SK-N-SH treated with all-trans-retinoic acid at 6 μM for 48 hours (cell line): ENCODE results near the gene DYNC1H1.

Experiments used
- ATAC-seq: fragments of 200-7000 bp; cut with Tn5 transposase; 3 replicates; pipeline ENCODE4 v1.9.1; 2020; ENCODE audit warnings: mild to moderate bottlenecking, moderate library complexity
- ARNTL ChIP-seq: fragments of 450-650 bp; formaldehyde crosslinking; IDR thresholded peaks from 2 replicates; pipeline ENCODE4 v1.5.0; 2020; ENCODE audit warnings: low read depth, mild to moderate bottlenecking, moderate library complexity, borderline replicate concordance
- BACH2 ChIP-seq: fragments of 250-450 bp; sonication (Bioruptor Pico); IDR thresholded peaks from 2 replicates; pipeline ENCODE4 v1.9.0; 2021; ENCODE audit warnings: mild to moderate bottlenecking, borderline replicate concordance
- CREB5 ChIP-seq: fragments of 250-450 bp; sonication (Bioruptor Pico); IDR thresholded peaks from 2 replicates; pipeline ENCODE4 v1.5.1; 2020; ENCODE audit warnings: low read depth, mild to moderate bottlenecking, moderate library complexity
- CSDC2 ChIP-seq: fragments of 250-450 bp; sonication (Bioruptor Pico); IDR thresholded peaks from 2 replicates; pipeline ENCODE4 v1.5.0; 2020; ENCODE audit warnings: mild to moderate bottlenecking, moderate library complexity
- ESRRG ChIP-seq: fragments of 250-450 bp; sonication (Bioruptor Pico); IDR thresholded peaks from 2 replicates; pipeline ENCODE4 v1.6.1; 2021; ENCODE audit warnings: mild to moderate bottlenecking
- GLIS3 ChIP-seq: fragments of 250-450 bp; sonication (Bioruptor Pico); IDR thresholded peaks from 2 replicates; pipeline ENCODE4 v1.5.0; 2020; ENCODE audit warnings: mild to moderate bottlenecking, moderate library complexity
- ISL1 ChIP-seq: fragments of 250-450 bp; sonication (Bioruptor Pico); IDR thresholded peaks from 2 replicates; pipeline ENCODE4 v2.1.2; 2022; ENCODE audit warnings: mild to moderate bottlenecking, moderate library complexity
- OSR1 ChIP-seq: fragments of 250-450 bp; sonication (Bioruptor Pico); IDR thresholded peaks from 2 replicates; pipeline ENCODE4 v1.8.0; 2022; ENCODE audit warnings: moderate library complexity, mild to moderate bottlenecking, inconsistent platforms
- PATZ1 ChIP-seq: fragments of 250-450 bp; sonication (Bioruptor Pico); IDR thresholded peaks from 2 replicates; pipeline ENCODE4 v1.8.0; 2020; ENCODE audit warnings: mild to moderate bottlenecking, moderate library complexity, borderline replicate concordance
- PPARA ChIP-seq: fragments of 250-450 bp; sonication (Bioruptor Pico); IDR thresholded peaks from 2 replicates; pipeline ENCODE4 v1.5.0; 2020; ENCODE audit warnings: mild to moderate bottlenecking, borderline replicate concordance
- SNAI2 ChIP-seq: fragments of 250-450 bp; sonication (Bioruptor Pico); IDR thresholded peaks from 2 replicates; pipeline ENCODE4 v1.5.0; 2020; ENCODE audit warnings: mild to moderate bottlenecking, moderate library complexity
- TCF4 ChIP-seq: fragments of 250-450 bp; sonication (Bioruptor Pico); IDR thresholded peaks from 2 replicates; pipeline ENCODE4 v1.8.0; 2021; ENCODE audit warnings: mild to moderate bottlenecking, moderate library complexity, borderline replicate concordance
- TOX ChIP-seq: fragments of 250-450 bp; sonication (Bioruptor Pico); IDR thresholded peaks from 2 replicates; pipeline ENCODE4 v1.8.0; 2021; ENCODE audit warnings: mild to moderate bottlenecking, moderate library complexity, borderline replicate concordance
- TSHZ2 ChIP-seq: fragments of 250-450 bp; sonication (Bioruptor Pico); IDR thresholded peaks from 2 replicates; pipeline ENCODE4 v1.5.0; 2020; ENCODE audit warnings: mild to moderate bottlenecking, moderate library complexity
- ZFP3 ChIP-seq: fragments of 250-450 bp; sonication (Bioruptor Pico); IDR thresholded peaks from 2 replicates; pipeline ENCODE4 v1.5.0; 2020; ENCODE audit warnings: mild to moderate bottlenecking, moderate library complexity
- TF ChIP-seq, protein P1 (sequence below): fragments of 250-450 bp; sonication (Bioruptor Pico); IDR thresholded peaks from 2 replicates; pipeline ENCODE4 v1.5.1; 2021; ENCODE audit warnings: mild to moderate bottlenecking, moderate library complexity

The DYNC1H1 gene

GRCh38 chr14:101947577-101947903, 16.8 kb upstream of the DYNC1H1 start:
- TF ChIP-seq TCF4 (CRISPR knock-in tag) = no peak
- TF ChIP-seq PPARA (CRISPR knock-in tag) = no peak
- TF ChIP-seq, protein P1, sequence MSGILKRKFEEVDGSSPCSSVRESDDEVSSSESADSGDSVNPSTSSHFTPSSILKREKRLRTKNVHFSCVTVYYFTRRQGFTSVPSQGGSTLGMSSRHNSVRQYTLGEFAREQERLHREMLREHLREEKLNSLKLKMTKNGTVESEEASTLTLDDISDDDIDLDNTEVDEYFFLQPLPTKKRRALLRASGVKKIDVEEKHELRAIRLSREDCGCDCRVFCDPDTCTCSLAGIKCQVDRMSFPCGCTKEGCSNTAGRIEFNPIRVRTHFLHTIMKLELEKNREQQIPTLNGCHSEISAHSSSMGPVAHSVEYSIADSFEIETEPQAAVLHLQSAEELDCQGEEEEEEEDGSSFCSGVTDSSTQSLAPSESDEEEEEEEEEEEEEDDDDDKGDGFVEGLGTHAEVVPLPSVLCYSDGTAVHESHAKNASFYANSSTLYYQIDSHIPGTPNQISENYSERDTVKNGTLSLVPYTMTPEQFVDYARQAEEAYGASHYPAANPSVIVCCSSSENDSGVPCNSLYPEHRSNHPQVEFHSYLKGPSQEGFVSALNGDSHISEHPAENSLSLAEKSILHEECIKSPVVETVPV = 0 out of 2 replicates have a peak, but pooled peaks have one; percentile 12
- ATAC-seq = peak; percentile 7; the same call in 2 of the 3 replicates

GRCh38 chr14:101947904-101948665, 16.3 kb upstream of the DYNC1H1 start:
- ATAC-seq = peak; percentile 98
- TF ChIP-seq ZFP3 (peak; percentile 46; the same call in 1 of the 2 replicates), SNAI2 (peak; percentile 79; the same call in 1 of the 2 replicates), BACH2 (CRISPR knock-in tag) (no peak), ARNTL (no peak), TOX (CRISPR knock-in tag) (peak; percentile 53; the same call in 1 of the 2 replicates), OSR1 (CRISPR knock-in tag) (no peak), CSDC2 (CRISPR knock-in tag) (no peak; the same call in 1 of the 2 replicates)
- TF ChIP-seq, protein P1 = no peak

DNA sequence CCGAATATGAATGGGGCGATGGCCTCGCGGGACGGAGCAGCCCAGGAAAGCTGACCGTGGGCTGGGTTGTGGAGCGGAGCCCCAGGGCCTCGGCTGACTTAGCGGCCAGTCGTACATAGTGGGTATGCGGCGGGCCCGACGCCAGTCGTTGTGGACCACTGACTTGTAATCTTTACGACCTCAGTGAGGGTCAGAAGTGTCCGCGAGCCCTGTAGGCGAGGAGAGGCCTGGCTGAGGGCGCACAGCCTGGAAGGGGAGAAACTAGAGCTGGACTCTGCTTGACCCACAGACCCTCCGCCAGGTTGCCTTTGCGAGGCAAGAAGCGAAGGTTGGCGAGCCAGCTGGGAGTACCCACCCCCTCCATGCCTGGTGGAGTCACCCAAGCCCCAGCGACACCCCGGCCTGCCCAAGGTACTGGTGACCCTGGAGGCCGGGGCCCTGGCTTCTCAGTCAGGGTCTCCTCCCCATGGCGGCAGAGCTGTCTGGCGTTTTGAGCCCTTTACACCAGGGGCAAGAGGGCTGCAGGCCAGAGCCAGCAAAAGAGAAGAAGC, 15.6 kb upstream of the DYNC1H1 start:
- TF ChIP-seq TOX (CRISPR knock-in tag) = no peak
- no peak for TF ChIP-seq ARNTL
- TF ChIP-seq TCF4 (CRISPR knock-in tag) = no peak
- TF ChIP-seq OSR1 (CRISPR knock-in tag) = no peak
- no peak for TF ChIP-seq ISL1 (CRISPR knock-in tag)
- TF ChIP-seq ZFP3 = no peak
- no peak for TF ChIP-seq TSHZ2 (CRISPR knock-in tag)
- TF ChIP-seq BACH2 (CRISPR knock-in tag) = no peak
- TF ChIP-seq, protein P1 = no peak
- TF ChIP-seq CREB5 (CRISPR knock-in tag) = no peak
- TF ChIP-seq PATZ1 = no peak
- TF ChIP-seq GLIS3 (CRISPR knock-in tag) = no peak
- TF ChIP-seq ESRRG (CRISPR knock-in tag) = no peak
- TF ChIP-seq CSDC2 (CRISPR knock-in tag) = no peak
- no peak for TF ChIP-seq PPARA (CRISPR knock-in tag)
- ATAC-seq = no peak
